ENCODE data around the gene CTXND2. TPM values are rescaled to one million over a fixed set of nuclear protein-coding genes. Genes with fewer than 3 reads are reported as not detected.

The CTXND2 gene
- total RNA-seq, 1 donor from 2014 or later: not detected

DNA sequence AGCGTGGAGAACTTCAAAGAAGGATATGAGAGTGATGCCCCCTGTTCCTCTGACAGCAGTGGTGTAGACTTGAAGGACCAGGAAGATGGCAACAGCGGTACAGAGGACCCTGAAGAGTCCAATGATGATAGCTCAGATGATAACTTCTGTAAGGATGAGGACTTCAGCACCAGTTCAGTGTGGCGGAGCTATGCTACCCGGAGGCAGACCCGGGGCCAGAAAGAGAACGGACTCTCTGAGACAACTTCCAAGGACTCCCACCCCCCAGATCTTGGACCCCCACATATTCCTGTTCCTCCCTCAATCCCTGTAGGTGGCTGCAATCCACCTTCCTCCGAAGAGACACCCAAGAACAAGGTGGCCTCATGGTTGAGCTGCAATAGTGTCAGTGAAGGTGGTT is 73.7 kb downstream of the CTXND2 start:
- DNase-seq (ENCODE audit: low spot score): no peak

DNA sequence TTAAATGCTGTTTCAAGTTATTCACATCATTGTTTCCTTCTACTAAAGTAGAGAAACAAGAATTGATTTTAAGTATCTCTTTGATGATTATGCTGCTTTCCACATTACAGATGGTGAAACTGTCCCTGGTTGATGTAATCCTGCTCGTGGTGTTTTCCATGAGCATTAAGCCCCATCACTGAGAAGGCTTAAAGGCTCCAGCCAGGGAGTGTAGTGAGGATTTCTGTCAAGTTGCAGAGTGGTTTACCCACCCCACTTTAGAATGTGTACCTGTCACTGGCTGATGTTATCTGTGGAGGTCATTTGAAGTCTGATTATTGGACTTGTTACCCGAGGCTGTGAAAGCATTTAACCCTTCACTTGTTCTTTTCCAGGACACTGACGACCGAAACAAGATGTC is 74.8 kb downstream of the CTXND2 start:
- DNase-seq (ENCODE audit: low spot score): no peak

Other genes with a start within 250 kb of the CTXND2 start
- gene GOLPH3L, start 190.0 kb upstream of the CTXND2 start, total RNA-seq: 52.6 TPM
- 0.21 TPM for gene HORMAD1, start 166.2 kb upstream of the CTXND2 start, total RNA-seq
- gene CTSS, start 121.4 kb upstream of the CTXND2 start, total RNA-seq: 77.3 TPM
- 26.5 TPM for gene CTSK, start 78.9 kb upstream of the CTXND2 start, total RNA-seq
- gene ARNT, start 10.5 kb upstream of the CTXND2 start, total RNA-seq: 47.0 TPM
- 56.9 TPM for gene SETDB1, start 39.2 kb downstream of the CTXND2 start, total RNA-seq
- gene CERS2, start 87.7 kb downstream of the CTXND2 start, total RNA-seq: 138 TPM
- gene ANXA9, start 95.2 kb downstream of the CTXND2 start, total RNA-seq: 39.7 TPM
- 34.0 TPM for gene MINDY1, start 119.8 kb downstream of the CTXND2 start, total RNA-seq
- 26.7 TPM for gene PRUNE1, start 121.3 kb downstream of the CTXND2 start, total RNA-seq
- 10.5 TPM for gene BNIPL, start 149.4 kb downstream of the CTXND2 start, total RNA-seq
- 5.9 TPM for gene C1orf56, start 160.6 kb downstream of the CTXND2 start, total RNA-seq
- gene CDC42SE1, start 172.5 kb downstream of the CTXND2 start, total RNA-seq: 172 TPM
- 1.4 TPM for gene MLLT11, start 173.3 kb downstream of the CTXND2 start, total RNA-seq
- gene GABPB2, start 183.6 kb downstream of the CTXND2 start, total RNA-seq: 26.6 TPM

All from ureter (tissue), 1 donor.